IPS-11a (cell line): Measurements from ENCODE around the gene TGM4.

ENCODE experiments used
- H3K4me3 ChIP-seq: one replicate; pipeline ENCODE4 v1.5.1; 2013; ENCODE audit warnings: low read depth, low read length, control low read depth

The TGM4 gene

DNA sequence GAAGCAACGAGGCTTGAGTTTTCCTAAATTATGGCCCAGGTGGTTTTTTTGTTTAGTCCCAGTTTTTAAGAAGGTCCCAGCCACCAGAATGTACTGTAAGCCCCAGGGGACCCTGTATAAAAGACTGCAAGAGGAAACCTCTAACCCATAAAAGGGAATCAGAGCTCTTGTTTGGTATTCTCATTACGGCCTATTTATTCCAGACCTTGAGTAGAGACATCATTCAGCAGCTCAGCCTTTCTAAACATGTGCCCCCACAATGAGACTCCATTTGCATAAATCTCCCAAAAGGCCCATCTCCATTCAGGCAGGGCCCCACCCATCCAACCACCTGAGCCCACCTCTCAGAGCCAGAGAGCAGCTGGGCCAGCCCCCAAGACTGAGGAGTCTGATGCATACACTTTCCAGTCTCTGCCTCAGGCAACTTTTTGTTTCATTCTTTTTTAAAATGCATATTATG is 75.9 kb downstream of the TGM4 start:
- no peak overlapping the region for H3K4me3 ChIP-seq

DNA sequence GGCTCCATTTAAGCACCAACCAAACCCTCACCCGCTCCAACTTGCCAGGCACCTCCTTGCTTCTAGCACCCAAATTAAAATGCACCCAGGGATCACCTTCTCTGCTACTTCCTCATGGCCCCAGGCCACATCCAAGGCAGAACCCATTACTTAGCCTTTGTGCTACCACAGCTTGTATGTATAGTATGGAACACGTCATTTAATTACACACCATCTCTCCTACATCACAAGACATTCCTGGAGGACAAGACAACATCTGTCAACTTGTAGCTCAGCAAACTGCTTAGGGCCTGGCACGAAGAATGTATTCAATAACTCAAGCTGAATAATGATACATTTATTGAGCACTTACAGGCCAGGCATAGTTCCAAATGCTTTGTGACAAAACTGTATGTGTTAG is 78.3 kb downstream of the TGM4 start:
- no peak overlapping the region for H3K4me3 ChIP-seq

- H3K4me3 ChIP-seq = no peak overlapping the region
Measured at GRCh38 chr3:44954304-44954703, 79.9 kb downstream of the TGM4 start.

GRCh38 chr3:44954962-44955361 is 80.6 kb downstream of the TGM4 start:
- H3K4me3 ChIP-seq = no peak overlapping the region

- H3K4me3 ChIP-seq = no peak overlapping the region
Measured at GRCh38 chr3:44955917-44956316, 81.5 kb downstream of the TGM4 start.

- no peak overlapping the region for H3K4me3 ChIP-seq
Measured at GRCh38 chr3:44957986-44958385, 83.6 kb downstream of the TGM4 start.

DNA sequence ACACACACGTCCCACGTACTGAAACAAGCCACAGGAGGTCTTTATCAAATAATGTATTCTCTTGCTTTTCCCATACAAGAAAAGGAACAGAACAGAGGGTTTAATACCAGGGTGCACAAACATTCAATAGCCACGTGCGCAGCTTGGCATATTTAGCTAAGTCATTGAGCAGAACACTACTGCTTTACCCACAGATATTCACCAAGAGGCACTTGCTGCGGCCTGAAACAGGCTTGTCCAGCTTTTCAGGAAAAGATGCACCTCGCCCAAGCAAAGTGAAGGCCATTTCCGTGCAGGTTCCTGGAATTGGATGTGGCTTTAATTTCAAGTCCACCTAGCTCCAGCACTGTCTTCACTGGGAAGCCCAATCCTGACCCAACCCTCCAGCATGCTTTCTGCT is 84.0 kb downstream of the TGM4 start:
- H3K4me3 ChIP-seq = no peak overlapping the region

DNA sequence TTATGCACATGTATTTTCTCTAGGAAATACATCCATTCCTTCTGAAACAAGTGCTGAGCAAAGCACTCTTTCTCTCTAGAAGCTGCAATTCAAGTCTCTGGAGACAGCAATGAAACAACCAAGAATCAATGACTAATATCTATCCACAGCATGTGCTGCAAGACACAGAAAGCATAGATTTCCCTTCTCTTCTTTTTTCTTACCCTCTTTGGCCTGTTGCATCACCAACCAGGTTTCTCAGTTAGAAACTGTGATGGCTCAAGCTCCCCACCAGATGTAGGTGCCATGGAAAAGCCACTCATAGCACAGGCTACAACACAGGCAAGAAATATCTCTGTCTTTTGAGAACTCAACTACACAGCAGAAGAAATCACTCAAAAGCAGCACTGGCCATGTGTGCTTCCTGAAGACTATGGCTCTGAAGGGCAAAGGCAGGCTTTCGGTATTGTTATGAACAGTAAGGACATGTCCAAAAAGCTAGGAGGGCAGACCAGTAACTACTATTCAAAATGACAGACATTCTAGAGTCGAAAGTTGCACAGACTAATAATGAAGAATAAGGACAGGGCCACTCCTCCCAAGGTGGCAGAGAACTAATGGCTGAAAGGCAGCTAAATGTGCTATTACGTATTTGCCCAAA is 86.1 kb downstream of the TGM4 start:
- H3K4me3 ChIP-seq = no peak overlapping the region

GRCh38 chr3:44961888-44962287 is 87.5 kb downstream of the TGM4 start:
- no peak overlapping the region for H3K4me3 ChIP-seq

DNA sequence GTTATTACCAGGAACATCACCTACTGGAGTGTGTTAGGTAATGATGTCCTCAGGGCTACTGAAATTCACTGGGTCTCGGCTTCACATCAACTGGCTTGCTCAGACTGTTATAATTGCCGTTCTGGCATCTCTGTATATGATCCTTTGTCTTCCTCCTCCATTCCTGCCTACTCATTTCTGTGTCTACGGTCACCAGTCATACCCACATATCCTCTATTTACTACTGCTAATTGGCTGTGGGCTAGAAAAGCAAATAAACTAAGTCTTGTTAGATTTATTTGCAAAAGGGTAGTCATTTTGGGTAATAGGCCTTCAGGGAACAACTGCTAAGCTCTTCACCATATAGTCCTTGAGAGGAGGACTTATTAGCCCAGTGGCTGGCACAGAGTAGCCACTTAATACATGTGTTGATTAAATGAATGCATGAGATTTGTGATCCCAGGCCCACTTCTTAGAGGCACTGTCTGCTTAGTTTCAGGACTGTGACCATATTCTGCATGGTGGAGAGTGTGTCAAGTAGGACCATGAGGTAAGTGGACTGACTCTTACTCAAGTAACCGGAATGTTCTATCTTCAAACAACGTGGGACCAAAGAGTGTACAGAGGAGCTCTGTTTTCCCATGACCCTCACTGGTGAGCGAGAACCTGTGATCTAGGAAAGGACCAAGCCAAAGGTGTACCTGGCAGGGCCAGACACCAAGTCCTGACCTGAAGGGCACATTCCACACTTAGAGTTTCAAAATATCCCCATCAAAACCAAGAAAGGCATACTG is 88.4 kb downstream of the TGM4 start:
- no peak overlapping the region for H3K4me3 ChIP-seq

- H3K4me3 ChIP-seq = no peak overlapping the region
Measured at GRCh38 chr3:44963571-44964325, 89.3 kb downstream of the TGM4 start.
